ENCODE measurements around the gene WDCP. TPM values are rescaled to one million over a fixed set of nuclear protein-coding genes. Genes with fewer than 3 reads are reported as not detected.
"Not testable (repeated sequence)": the region's sequence is repeated elsewhere in the genome, so short reads cannot be mapped to it uniquely, and the experiment has no call there.

Gene WDCP, protein sequence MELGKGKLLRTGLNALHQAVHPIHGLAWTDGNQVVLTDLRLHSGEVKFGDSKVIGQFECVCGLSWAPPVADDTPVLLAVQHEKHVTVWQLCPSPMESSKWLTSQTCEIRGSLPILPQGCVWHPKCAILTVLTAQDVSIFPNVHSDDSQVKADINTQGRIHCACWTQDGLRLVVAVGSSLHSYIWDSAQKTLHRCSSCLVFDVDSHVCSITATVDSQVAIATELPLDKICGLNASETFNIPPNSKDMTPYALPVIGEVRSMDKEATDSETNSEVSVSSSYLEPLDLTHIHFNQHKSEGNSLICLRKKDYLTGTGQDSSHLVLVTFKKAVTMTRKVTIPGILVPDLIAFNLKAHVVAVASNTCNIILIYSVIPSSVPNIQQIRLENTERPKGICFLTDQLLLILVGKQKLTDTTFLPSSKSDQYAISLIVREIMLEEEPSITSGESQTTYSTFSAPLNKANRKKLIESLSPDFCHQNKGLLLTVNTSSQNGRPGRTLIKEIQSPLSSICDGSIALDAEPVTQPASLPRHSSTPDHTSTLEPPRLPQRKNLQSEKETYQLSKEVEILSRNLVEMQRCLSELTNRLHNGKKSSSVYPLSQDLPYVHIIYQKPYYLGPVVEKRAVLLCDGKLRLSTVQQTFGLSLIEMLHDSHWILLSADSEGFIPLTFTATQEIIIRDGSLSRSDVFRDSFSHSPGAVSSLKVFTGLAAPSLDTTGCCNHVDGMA
- 8.4 TPM for total RNA-seq

DNA sequence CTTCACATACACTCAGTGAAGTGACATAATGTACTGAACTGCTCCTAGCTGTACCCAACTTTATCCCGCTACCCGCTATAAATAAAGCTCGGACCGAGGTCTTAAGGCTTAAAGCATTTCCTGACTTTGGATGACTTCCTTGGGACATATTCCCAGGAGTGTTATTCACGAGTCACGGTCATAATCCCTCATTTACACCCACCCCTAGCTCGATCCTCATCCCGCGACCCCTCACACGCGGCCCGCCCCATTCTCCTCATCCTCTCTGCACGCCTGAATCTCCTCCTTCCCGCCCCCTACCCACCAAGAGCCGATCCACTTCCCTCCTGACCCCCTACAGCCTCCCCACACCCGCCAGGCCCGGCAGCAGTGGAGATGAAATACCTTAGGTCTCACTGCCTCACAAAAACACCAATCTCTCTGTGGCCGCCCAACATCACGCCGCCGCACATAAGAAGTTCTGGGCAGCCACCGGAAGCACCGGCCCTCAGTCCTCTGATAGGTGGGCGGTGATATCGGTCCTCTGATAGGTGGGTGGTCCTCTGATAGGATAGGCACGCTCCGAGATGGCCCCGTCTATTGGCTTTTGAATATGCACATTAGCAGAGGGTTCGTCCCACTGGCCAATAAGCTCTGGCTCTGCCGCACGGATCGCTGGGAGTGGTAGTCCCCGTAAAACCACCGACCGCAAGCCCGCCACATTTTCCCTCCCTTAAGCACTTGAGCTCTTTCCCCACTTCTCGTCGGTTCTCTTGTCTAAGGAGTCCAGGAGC, at the start of gene WDCP:
Gene WDCP (minus strand): TSS at position 462 of the 773 bp plus-strand sequence. CDS start 7,897 bp downstream, outside the sequence.
- peak; percentile 97 for DNase-seq (ENCODE audit: low spot score)

DNA sequence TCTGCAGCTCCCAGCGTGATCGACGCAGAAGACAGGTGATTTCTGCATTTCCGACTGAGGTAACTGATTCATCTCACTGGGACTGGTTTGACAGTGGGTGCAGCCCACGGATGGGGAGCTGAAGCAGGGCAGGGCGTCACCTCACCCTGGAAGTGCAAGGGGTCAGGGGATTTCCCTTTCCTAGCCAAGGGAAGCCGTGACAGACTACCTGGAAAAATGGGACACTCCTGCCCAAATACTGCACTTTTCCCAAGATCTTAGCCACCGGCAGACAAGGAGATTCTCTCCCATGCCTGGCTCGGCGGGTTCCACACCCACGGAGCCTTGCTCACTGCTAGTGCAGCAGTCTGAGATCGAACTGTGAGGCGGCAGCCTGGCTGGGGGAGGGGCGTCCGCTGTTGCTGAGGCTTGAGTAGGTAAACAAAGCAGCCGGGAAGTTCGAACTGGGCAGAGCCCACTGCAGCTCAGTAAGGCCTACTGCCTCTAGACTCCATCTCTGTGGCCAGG, 48.0 kb upstream of the WDCP start:
- not testable (repeated sequence) for DNase-seq (ENCODE audit: low spot score)

DNA sequence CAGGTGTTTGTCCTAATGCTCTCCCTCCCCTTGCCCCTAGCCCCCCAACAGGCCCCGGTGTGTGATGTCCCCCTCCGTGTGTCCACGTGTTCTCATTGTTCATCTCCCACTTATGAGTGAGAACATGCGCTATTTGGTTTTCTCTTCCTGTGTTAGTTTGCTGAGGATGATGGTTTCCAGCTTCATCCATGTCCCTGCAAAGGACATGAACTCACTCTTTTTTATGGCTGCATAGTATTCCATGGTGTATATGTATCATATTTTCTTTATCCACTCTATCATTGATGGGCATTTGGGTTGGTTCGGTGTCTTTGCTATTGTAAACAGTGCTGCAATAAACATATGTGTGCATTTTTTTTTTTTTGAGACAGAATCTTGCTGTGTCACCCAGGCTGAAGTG, 46.1 kb upstream of the WDCP start:
- DNase-seq (ENCODE audit: low spot score), result not testable (repeated sequence)

DNA sequence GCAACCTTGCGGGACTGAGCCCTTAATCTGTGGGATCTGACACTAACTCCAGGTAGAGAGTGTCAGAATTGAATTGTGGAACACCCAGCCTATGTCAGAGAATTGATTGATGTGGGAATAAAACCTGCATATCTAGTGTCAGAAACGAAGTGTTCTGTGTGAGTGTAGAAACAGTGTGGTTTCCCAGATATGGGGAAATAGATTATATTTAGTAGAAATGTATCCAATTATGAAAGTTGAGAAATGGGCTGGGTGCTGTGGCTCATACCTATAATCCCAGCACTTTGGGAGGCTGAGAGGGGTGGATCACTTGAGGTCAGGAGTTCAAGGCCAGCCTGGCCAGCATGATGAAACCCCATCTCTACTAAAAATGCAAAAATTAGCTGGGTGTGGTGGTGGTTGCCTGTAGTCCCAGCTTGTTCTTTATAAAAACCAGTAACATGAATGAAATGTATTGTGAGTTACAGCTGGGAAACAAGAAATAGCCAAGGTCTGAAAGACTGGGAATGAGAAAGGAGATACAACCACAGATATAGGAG, 41.7 kb upstream of the WDCP start:
- no peak for DNase-seq (ENCODE audit: low spot score)

DNA sequence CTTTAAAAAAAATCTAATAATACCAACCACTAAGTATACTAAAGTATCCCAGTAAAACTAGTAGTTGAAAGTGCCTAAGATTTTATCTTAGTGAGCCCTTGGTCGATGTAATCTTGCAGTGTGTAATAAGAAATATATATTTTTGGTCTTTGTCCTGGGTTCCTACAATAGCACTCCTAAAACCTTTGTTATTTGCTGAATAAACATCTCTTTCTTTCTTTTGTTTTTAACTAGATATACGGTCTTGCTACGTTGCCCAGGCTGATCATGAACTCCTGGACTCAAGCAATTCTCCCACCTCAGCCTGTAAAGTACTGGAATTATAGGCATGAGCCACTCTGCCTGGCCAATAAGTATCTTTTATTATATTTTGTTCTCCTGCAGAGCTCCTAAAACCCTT, 39.8 kb upstream of the WDCP start:
- DNase-seq (ENCODE audit: low spot score), result no peak

DNA sequence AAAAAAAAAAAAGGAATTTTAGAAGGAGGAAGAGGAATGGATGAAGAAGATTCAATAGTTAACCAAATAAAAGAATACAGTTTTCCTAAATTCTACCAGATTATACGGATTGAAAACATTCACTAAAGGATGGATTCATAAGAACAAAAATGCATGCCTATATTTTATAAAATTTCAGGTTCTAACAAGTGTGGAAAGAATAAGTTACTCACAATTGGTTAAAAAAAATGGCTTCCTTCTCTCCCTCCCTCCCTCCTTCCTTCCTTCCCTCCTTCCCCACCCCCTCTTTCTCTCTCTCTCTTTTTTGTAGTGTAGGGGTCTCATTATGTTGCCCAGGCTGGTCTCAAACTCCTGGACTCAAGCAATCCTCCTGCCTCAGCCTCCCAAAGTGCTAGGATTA, 39.0 kb upstream of the WDCP start:
- DNase-seq (ENCODE audit: low spot score), result no peak

DNA sequence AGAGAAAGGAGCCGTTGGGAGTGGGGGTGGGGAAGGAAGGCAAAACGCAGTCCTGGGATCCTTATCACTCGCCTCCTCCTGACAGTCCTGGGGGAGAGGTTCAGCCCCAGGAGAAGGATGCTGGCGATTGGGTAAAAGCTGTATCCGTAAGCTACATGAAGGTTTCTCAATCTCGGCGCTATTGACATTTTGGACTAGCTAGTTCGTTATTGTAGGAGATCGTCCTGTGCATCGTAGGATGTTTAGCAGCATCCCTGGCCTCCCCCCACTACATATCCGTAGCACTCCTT, 38.0 kb upstream of the WDCP start:
- DNase-seq (ENCODE audit: low spot score), result no peak

DNA sequence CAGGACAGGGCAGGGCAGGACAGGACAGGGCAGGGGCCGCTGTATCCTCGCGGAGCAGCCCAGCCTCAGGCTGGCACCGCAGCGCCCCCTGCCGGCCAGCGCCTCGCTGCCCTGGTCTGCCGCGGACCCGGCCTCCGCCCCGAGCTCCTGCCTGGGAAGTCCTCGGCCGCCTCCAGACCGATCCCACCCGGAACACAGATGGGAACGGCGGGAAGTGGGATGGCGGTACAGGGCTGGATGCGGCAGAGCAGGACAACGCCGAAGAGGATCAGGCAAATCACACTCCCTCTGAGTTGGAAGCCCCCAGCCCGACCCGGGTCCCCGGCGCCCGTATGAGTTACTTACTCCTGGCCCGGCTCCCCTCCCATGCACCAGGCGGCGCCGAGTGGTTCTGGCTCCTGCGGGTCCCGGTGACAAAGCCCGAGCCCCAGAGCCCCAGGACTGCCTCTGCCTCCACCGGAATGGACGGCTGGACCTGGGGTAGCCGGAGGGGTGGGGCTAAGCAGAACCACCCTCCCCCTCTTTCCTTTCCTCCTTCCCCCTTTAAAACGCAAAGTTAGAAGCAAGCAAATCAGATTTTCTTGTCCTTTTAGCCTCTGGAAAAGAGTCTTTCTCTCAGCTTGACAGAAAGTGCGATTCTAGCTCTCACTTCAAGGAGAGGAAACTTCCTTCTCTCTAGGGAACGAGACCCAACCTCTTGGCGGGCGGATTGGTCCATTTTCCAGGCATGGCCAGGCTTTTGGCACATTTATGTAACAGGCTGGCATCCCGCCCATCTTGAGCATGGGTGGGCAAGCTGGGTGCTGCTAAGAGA, 37.4 kb upstream of the WDCP start, which contains the start of gene TP53I3:
Gene TP53I3 (minus strand): TSS at position 449 of the 814 bp plus-strand sequence. CDS start 508 bp downstream, outside the sequence.
- peak; percentile 89 for DNase-seq (ENCODE audit: low spot score)

DNA sequence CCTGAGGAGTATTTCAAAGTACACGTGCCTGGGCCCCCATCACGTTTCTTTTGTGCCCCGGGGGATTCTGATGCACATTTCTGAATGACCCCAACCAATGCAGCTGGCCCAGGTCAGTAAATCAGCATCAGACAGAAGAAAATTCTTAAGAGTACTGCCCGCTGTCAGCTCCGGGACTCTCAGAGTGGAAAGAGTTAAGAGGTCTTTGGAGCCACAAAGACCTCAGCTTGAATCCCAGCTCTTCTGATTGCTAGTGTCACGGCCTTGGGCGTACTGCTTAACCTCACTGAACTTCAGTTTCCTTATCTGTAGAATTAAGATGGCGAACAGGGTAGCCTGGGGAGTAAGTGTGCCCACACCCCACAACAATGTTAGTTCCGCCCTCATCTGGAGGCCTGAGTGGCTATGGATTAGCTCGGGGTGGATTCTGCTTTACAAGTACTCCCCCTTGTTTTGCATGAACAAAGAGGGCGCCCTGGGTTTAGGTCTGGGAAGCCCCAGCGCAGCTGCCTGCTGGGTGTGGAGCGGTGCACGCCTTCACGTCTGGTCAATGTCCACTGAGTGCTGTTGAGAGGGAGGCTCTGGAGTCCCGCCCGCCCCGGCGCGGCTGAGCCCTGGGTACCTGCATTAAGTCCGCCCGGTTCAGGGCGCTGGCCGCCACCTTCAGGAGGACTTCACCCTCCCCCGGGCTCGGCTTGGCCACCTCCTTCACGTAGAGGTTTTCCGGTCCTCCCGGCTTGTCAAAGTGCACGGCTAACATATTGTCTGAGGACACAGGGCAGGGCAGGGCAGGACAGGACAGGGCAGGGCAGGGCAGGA, 36.6 kb upstream of the WDCP start:
- DNase-seq (ENCODE audit: low spot score), result peak; percentile 82

DNA sequence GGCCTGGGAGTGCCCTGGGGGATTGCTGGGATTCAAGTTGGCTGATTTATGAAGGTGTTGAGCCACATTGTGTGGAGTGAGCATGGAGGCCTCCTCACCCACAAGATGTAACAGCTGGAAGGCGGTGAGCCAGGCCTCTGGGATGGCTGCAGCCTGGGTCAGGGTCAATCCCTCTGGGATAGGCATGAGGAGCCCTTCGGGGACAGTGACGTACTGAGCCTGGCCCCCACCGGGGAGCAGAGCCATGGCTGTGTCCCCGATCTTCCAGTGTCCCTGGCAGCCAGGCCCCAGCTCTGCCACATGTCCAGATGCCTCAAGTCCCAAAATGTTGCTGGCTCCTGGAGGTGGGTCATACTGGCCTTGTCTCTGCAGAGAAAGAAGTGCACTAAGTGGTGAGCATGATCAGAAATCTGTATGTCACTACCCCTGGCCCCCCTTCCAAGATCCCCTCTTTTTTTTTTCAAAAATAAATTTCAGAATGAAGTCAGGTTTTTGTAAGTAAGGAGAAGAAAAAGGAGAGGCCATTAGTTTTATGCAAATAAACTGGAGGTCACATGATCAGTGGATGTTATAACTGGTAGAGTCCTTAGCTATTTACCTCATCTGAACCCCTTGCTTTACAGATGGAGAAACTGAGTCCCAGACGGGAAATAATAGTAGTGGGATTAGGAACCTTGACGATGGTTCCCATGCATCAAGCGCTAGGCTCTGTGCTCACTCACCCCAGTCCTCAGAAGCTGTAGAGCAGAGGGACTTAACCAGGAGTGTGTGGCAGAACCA, 35.8 kb upstream of the WDCP start:
- DNase-seq (ENCODE audit: low spot score), result no peak

DNA sequence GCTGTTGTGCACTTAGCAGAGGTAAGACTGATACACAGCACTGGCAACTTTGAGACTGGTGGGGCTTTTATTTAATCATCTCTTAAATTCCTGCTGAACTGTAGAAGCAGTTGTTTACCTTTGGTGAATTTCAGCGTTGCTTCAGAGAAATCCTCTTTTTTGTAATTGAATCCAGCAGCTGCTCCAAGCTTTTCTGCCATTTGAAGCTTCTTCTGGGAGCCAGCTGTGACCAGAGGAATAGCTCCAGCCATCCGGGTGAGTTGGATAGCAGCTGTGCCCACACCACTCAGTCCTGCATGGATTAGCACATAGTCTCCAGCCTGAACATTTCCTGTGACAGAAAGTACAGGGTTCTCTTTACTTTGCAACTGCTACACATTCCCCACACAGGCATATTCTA, 33.5 kb upstream of the WDCP start:
- no peak for DNase-seq (ENCODE audit: low spot score)

DNA sequence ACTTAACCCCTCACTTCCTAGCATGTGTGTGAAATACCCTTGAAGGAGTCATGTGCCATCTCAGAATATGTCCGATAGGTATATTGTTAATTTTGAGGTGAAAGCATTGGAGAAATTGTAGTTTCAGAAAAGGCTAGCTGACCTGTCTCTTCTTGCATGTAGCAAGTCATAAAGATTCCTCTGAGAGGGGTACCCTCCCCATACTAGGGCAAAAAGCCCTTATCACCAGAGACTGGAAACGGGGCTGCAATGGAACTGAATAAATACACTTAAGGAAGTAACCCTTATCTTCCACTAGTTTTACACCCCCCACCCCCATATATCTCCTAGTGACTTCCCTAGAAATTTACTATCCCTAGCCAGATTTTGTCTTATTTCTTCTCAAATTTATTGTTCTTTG, 30.7 kb upstream of the WDCP start:
- DNase-seq (ENCODE audit: low spot score), result no peak

DNA sequence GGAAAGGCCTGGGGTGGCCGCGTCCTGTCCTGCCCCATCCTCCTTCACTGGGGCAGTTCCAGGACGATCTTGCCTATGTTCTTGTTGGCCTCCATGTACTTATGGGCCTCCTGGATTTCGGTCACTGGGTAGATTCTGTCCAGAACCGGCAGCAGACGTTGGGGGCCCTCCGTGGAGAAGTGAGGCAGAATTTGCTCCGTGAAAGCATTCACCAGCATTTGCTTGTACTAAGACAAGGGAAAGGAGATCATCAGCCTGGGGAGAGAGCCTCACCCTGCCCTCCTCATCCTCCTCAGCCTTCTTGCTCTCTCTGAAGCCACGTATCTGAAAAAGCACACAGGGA, 30.3 kb upstream of the WDCP start:
- no peak for DNase-seq (ENCODE audit: low spot score)

DNA sequence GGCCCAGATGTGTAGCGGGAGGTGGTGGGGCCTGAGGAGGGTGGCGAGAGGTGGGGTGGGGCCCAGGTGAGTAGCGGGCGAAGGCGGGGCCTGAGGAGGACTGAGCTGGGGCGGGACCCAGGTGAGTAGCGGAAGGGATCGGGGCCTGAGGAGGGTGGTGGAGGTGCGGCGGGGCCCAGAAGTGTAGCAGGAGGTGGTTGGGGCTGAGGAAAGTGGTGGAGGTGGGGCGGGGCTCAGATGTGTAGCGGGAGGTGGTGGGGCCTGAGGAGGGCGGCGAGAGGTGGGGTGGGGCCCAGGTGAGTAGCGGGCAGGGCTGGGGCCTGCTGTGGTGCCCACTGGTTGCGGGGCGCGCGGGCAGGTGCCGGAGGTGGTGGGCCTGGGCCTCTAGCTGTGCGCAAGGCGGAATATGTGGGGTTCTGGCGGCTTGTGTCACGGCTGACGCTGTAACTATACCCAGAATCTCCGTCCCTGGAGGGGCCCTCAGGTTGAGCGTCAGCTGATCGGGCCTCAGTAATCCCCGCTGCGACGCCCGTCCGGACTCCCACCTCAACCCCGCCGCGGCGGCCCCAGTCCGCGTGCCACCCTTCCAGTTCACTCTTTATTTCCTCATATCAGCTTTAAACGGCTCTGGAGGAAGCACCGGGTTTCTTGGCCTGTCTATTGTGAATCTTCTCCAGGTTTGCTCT, 29.8 kb upstream of the WDCP start:
- no peak for DNase-seq (ENCODE audit: low spot score)

DNA sequence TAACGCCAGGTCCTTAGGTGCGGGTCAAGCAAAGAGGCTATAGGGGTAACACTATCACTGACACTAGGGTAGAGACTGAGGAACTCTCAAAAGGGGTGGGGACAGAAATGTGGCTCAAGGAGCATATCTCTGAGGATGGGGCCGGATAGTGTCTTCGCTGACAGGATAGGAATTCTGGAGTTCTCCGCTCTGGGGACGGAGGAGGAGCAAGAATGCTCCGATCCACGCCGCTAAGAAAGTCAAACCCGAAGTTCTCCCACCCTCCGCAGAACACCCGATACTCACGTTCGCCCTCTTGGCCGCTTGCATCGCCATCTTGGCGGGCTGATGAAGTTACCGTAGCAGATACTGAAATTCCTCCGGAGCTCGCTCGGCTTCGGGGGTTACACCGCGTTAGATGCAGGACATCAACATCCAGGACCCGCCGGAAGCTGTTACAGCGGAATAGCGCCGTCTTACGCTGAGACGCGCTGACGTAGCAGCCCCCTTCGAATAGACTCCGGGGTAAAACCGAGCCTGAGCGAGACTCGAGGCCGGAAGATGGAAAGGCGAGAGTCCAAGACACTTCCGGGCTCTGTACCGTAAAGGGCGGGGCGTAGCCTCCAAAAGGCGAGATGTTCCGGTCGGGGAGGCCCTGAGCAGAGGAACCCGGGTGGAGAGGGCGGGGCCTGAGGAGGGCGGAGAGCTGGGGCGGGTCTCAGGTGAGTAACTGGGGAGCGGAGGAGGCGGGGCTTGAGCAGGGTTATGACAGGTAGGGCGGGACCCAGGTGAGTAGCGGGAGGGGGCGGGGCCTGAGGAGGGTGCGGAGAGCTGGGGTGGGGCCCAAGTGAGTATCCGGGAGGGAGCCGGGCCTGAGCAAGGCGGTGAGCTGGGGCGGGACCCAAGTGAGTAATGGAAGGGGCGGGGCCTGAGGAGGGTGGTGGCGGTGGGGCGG, 29.0 kb upstream of the WDCP start, which contains the start of gene SF3B6:
Gene SF3B6 (minus strand): TSS at position 412 of the 934 bp plus-strand sequence. CDS start 97 bp downstream, at position 315.
- peak; percentile 100 for DNase-seq (ENCODE audit: low spot score)

DNA sequence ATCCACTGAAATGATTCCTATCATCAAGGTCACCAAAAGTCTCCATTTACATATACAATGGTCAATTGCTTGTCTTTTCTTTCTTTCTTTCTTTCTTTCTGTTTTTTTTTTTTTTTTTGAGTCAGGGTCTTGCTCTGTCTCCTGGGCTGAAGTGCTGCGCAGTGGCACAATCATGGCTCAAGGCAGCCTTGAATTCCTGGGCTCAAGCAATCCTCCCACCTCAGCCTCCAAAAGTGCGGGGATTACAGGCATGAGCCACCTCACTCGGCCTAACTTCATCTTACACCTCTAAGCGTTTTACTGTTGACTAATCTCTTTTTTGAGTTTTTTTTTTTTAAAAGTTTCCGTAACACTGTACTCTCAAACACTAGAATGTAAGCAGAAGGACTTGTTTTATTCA, 28.1 kb upstream of the WDCP start:
- no peak for DNase-seq (ENCODE audit: low spot score)

DNA sequence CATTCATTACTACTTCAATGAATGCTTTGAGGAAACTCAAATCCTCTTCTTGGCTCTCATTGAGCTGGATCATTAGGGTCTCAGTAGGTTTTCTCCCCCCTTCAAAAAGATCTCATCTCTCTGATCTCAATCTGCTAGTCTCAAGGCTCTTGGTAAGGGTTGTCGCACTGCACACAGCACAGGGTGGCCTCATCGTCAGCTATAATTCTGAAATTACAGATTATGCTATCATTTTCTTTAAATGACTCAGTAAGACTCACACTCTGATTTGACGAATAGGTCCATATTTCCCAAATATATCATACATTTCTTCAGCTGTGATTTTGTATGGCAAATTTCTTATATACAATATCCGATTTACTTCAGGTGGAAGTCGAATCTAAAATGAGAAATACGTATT, 26.6 kb upstream of the WDCP start:
- no peak for DNase-seq (ENCODE audit: low spot score)

DNA sequence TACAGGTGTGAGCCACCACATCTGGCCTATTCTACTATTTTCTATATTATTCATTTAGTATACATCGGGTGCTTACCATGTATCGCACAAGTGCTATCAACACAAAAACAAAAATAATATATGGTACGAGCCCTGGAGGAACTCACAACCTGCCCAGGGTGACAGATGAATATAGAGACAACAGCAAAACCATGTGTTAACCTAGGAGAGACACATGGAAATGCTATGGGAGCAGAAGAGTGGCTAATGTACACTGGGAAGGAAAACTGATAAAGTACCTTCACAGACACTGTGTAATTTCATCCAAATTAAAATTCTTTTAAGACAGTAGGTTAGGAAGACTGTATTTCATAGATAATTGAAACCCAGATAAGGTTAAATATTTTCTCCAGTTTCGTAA, 25.1 kb upstream of the WDCP start:
- DNase-seq (ENCODE audit: low spot score), result no peak
